ENCODE results near the gene FBXL22.

FBXL22 gene

DNA sequence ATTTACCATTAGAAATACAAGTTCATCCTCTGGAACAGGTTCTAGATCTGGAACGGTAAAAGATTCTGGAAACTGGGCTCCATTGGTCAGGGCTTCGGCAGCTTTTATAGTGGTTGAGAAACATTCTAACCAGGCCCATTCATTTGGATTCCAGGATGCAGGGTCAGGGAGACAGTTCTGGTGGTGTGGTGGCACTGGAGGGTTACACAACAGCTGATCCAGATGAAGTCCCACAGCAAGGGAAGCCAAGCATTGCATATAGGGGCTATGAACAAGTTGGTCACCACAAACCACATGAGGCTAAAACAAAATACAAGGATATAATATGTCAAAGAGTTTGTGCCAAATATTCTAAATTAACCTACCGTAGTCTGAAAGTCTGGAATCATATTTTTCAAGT is 43.0 kb downstream of the FBXL22 start:
- no peak for DNase-seq (ENCODE audit: low spot score)
- Mint-ChIP-seq H3K4me1 (ENCODE audit: low read depth) (peaks cover 6% of the 10 kb centered on the region), H3K9me3 (no peaks in the 10 kb centered on the region), H3K27me3 (ENCODE audit: low read depth) (no peaks in the 10 kb centered on the region), H3K27ac (no peak overlapping the region), H3K4me3 (no peak overlapping the region), H3K36me3 (ENCODE audit: low read depth) (peaks cover 47% of the 10 kb centered on the region)
